Kidney epithelial cell (primary cell): ENCODE results near the gene MYO1A. TPM values are rescaled to one million over a fixed set of nuclear protein-coding genes. Genes with fewer than 3 reads are reported as not detected.

Experiments
- DNase-seq: peaks from one replicate; pipeline ENCODE4 v3.0.0-alpha.2; 2010; ENCODE audit warnings: low read depth
- H3K27me3 ChIP-seq: 2 replicates; pipeline ENCODE4 v1.6.0; 2011; ENCODE audit warnings: low read length; ENCODE audit not compliant: control insufficient read depth, insufficient read depth
- H3K36me3 ChIP-seq: 2 replicates; pipeline ENCODE4 v1.5.1; 2011; ENCODE audit warnings: low read length; ENCODE audit not compliant: control insufficient read depth, insufficient read depth
- H3K4me3 ChIP-seq: 2 replicates; pipeline ENCODE4 v1.5.1; 2011; ENCODE audit warnings: low read depth, mild to moderate bottlenecking, control low read depth, low read length
- total RNA-seq: library from RNA; depleted of rRNA; stranded (reverse); fragments of >200 nt; gene quantifications from 2 replicates; pipeline ENCODE4 v1.2.3, GENCODE V29; 2015
- TF ChIP-seq, protein P1 (sequence below): IDR thresholded peaks from 2 replicates; pipeline ENCODE4 v1.5.1; 2011; ENCODE audit warnings: mild to moderate bottlenecking, moderate library complexity, low read length, control low read depth, inconsistent platforms; ENCODE audit not compliant: insufficient read depth, poor library complexity, severe bottlenecking

Gene MYO1A
- total RNA-seq, 1 donor from 2014 or later, result not detected

- H3K36me3 ChIP-seq, result no peaks in the 10 kb centered on the region
- DNase-seq, result no peak
- TF ChIP-seq, protein P1, sequence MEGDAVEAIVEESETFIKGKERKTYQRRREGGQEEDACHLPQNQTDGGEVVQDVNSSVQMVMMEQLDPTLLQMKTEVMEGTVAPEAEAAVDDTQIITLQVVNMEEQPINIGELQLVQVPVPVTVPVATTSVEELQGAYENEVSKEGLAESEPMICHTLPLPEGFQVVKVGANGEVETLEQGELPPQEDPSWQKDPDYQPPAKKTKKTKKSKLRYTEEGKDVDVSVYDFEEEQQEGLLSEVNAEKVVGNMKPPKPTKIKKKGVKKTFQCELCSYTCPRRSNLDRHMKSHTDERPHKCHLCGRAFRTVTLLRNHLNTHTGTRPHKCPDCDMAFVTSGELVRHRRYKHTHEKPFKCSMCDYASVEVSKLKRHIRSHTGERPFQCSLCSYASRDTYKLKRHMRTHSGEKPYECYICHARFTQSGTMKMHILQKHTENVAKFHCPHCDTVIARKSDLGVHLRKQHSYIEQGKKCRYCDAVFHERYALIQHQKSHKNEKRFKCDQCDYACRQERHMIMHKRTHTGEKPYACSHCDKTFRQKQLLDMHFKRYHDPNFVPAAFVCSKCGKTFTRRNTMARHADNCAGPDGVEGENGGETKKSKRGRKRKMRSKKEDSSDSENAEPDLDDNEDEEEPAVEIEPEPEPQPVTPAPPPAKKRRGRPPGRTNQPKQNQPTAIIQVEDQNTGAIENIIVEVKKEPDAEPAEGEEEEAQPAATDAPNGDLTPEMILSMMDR, result no peak
- H3K4me3 ChIP-seq, result no peak overlapping the region
- H3K27me3 ChIP-seq, result peaks cover under 1% of the 10 kb centered on the region
Measured at GRCh38 chr12:56993346-56993745, 56.6 kb downstream of the MYO1A start.

DNA sequence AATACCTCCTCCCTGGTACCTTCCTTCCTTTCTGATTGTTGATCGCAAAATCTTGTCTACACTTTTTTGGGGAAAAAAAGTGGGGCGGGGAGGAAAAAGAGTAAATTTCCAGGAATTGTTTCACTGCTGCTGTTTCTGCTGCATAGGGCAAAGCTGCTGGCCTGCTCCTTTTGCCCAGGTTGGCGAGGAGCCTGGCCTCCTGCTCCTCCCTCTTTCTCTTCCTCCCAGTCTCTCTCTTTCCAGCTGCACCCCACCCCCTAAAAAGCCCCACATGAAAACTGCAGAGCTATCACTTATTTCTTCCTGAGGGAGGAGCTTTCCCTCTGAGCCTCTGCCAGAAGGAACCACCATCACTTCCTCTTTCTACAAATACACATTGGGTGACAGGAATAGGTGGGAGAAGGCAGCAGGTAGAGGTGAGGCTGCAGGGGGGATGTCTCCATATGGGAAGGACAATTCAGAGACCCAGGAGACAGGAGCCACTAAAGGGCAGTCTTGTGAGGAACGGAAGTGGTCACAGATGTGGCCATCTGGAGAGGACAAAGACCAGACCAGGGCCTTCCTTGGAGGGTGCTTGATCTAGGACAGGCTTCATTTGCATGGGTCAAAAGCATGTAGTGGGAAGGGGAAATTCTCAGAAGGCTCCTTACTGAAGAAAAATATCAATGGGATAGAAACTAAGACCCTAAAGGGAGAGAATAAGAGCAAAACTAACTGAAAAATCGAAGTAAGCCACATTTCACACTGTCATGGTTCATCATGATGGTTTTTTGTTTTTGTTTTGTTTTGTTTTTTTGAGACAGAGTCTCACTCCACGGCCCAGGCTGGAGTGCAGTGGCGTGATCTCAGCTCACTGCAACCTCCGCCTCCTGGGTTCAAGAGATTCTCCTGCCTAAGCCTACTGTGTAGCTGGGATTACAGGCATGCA, 58.3 kb downstream of the MYO1A start:
- Histone ChIP-seq H3K36me3 (no peaks in the 10 kb centered on the region), H3K27me3 (peaks cover 2% of the 10 kb centered on the region), H3K4me3 (no peak overlapping the region)
- no peak for DNase-seq
- TF ChIP-seq, protein P1, result no peak

- H3K4me3 ChIP-seq, result no peak overlapping the region
- TF ChIP-seq, protein P1, result no peak
Measured at GRCh38 chr12:56990648-56991318, 59.1 kb downstream of the MYO1A start.

GRCh38 chr12:56989861-56990610, 59.9 kb downstream of the MYO1A start:
- DNase-seq, result no peak
- Histone ChIP-seq H3K27me3 (peaks cover 2% of the 10 kb centered on the region), H3K4me3 (no peak overlapping the region), H3K36me3 (no peaks in the 10 kb centered on the region)
- TF ChIP-seq, protein P1, result no peak

More at GRCh38 chr12:56990648-56991318, 59.1 kb downstream of the MYO1A start:
- Histone ChIP-seq H3K36me3 (no peaks in the 10 kb centered on the region), H3K27me3 (peaks cover 2% of the 10 kb centered on the region)
- DNase-seq, result no peak

GRCh38 chr12:56988207-56988739, 61.7 kb downstream of the MYO1A start:
- TF ChIP-seq, protein P1, result no peak
- Histone ChIP-seq H3K36me3 (no peaks in the 10 kb centered on the region), H3K27me3 (peaks cover 2% of the 10 kb centered on the region), H3K4me3 (no peak overlapping the region)
- DNase-seq, result no peak
